ENCODE data around the gene CMTM2.
"Not testable (repeated sequence)": the region's sequence is repeated elsewhere in the genome, so short reads cannot be mapped to it uniquely, and the experiment has no call there.

- TF ChIP-seq POLR2A, CTCF (IDR thresholded peaks at IDR 0.05): not testable (repeated sequence)
Measured at GRCh38 chr16:66630561-66631260, 51.4 kb downstream of the CMTM2 start.
